ENCODE data around the gene ELOVL6. TPM values are rescaled to one million over a fixed set of nuclear protein-coding genes. Genes with fewer than 3 reads are reported as not detected.
"Not testable (repeated sequence)": the region's sequence is repeated elsewhere in the genome, so short reads cannot be mapped to it uniquely, and the experiment has no call there.

ELOVL6 gene
- total RNA-seq, 1 donor from 2014 or later = 4.7 TPM

GRCh38 chr4:110231869-110232268 is 33.5 kb upstream of the ELOVL6 start:
- DNase-seq = no peak
- Histone ChIP-seq H3K27me3 (no peaks in the 10 kb centered on the region), H3K4me1 (no peaks in the 10 kb centered on the region), H3K9me3 (no peaks in the 10 kb centered on the region), H3K4me3 (no peak overlapping the region), H3K27ac (no peak overlapping the region), H3K36me3 (no peaks in the 10 kb centered on the region)
- ATAC-seq = no peak
- intact Hi-C loops (cut with DNase I) = no loop called here
- TF ChIP-seq CTCF (IDR thresholded peaks at IDR 0.05) = no peak

GRCh38 chr4:110229266-110229665 is 30.9 kb upstream of the ELOVL6 start:
- intact Hi-C loops (cut with DNase I) = no loop called here
- TF ChIP-seq CTCF (IDR thresholded peaks at IDR 0.05) = no peak
- ATAC-seq (no peak), DNase-seq (no peak)
- no peak overlapping the region for H3K27ac ChIP-seq
- H3K4me1 ChIP-seq = no peaks in the 10 kb centered on the region
- no peaks in the 10 kb centered on the region for H3K9me3 ChIP-seq
- no peaks in the 10 kb centered on the region for H3K27me3 ChIP-seq
- H3K4me3 ChIP-seq = no peak overlapping the region
- no peaks in the 10 kb centered on the region for H3K36me3 ChIP-seq

- Histone ChIP-seq H3K27ac (no peak overlapping the region), H3K9me3 (no peaks in the 10 kb centered on the region), H3K27me3 (no peaks in the 10 kb centered on the region), H3K4me1 (no peaks in the 10 kb centered on the region), H3K36me3 (no peaks in the 10 kb centered on the region), H3K4me3 (no peak overlapping the region)
- no peak for TF ChIP-seq CTCF (IDR thresholded peaks at IDR 0.05)
- DNase-seq = no peak
- intact Hi-C loops (cut with DNase I) = no loop called here
- ATAC-seq = no peak
Observed at GRCh38 chr4:110224812-110225211, 26.4 kb upstream of the ELOVL6 start.

- no peak overlapping the region for H3K27ac ChIP-seq
- no peaks in the 10 kb centered on the region for H3K9me3 ChIP-seq
- no peak for TF ChIP-seq CTCF (IDR thresholded peaks at IDR 0.05)
- no peaks in the 10 kb centered on the region for H3K36me3 ChIP-seq
- H3K4me1 ChIP-seq = no peaks in the 10 kb centered on the region
- H3K27me3 ChIP-seq = no peaks in the 10 kb centered on the region
- intact Hi-C loops (cut with DNase I) = no loop called here
- no peak overlapping the region for H3K4me3 ChIP-seq
- no peak for ATAC-seq
- DNase-seq = no peak
Observed at GRCh38 chr4:110224142-110224541, 25.7 kb upstream of the ELOVL6 start.

GRCh38 chr4:110218935-110219334 is 20.5 kb upstream of the ELOVL6 start:
- H3K36me3 ChIP-seq; H3K4me3 ChIP-seq; H3K27me3 ChIP-seq; H3K9me3 ChIP-seq; ATAC-seq; DNase-seq; H3K4me1 ChIP-seq; H3K27ac ChIP-seq; intact Hi-C loops (cut with DNase I): not testable (repeated sequence)

- H3K4me1 ChIP-seq; H3K4me3 ChIP-seq; H3K9me3 ChIP-seq; ATAC-seq; H3K36me3 ChIP-seq; DNase-seq; H3K27ac ChIP-seq; intact Hi-C loops (cut with DNase I); H3K27me3 ChIP-seq: not testable (repeated sequence)
Observed at GRCh38 chr4:110217181-110217580, 18.8 kb upstream of the ELOVL6 start.

GRCh38 chr4:110216129-110216528 is 17.7 kb upstream of the ELOVL6 start:
- Histone ChIP-seq H3K9me3 (no peaks in the 10 kb centered on the region), H3K27ac (no peak overlapping the region), H3K36me3 (no peaks in the 10 kb centered on the region), H3K4me3 (no peak overlapping the region), H3K27me3 (no peaks in the 10 kb centered on the region), H3K4me1 (no peaks in the 10 kb centered on the region)
- DNase-seq (no peak), ATAC-seq (no peak)
- intact Hi-C loops (cut with DNase I) = no loop called here
- no peak for TF ChIP-seq CTCF (IDR thresholded peaks at IDR 0.05)

Data from upper lobe of right lung (tissue), 1 donor.